Measurements from ENCODE around the gene ASB4. TPM values are rescaled to one million over a fixed set of nuclear protein-coding genes. Genes with fewer than 3 reads are reported as not detected.

Gene ASB4
- total RNA-seq, 2 experiments from 2014 or later: not detected

- intact Hi-C loops (cut with micrococcal nuclease): loop anchor here (10.0 kb wide), 1 partner anchor 1024 kb away; no protein-coding TSS in a partner anchor
- Mint-ChIP-seq H3K36me3 (ENCODE audit: low read depth) (no peaks in the 10 kb centered on the region), H3K4me3 (no peak overlapping the region), H3K4me1 (ENCODE audit: low read depth) (no peaks in the 10 kb centered on the region), H3K9me3 (no peaks in the 10 kb centered on the region), H3K27ac (no peak overlapping the region), H3K27me3 (peaks cover 6% of the 10 kb centered on the region)
- no peak for TF ChIP-seq CTCF (IDR thresholded peaks at IDR 0.05)
- ChIA-PET POLR2A (interaction anchor here (0.7 kb wide), 1 partner anchor 141 kb away, joined by 3 read pairs; no protein-coding TSS in a partner anchor), CTCF (interaction anchor here (1.2 to 4.9 kb wide), 6 partner anchors 11 to 1029 kb away, joined by 3 to 36 read pairs (median 14); partner anchors contain the start of gene PON3)
- ATAC-seq (no peak), DNase-seq (peak; percentile 14)
These were observed 7.3 kb upstream of the ASB4 start for GRCh38 chr7:95478272-95479037.

- no peaks in the 10 kb centered on the region for H3K4me1 Mint-ChIP-seq (ENCODE audit: low read depth)
- H3K9me3 Mint-ChIP-seq: no peaks in the 10 kb centered on the region
- ChIA-PET CTCF (interaction anchor here (0.6 to 2.6 kb wide), 7 partner anchors 10 to 209 kb away, joined by 3 to 13 read pairs (median 3); partner anchors contain the start of gene PON3), POLR2A (no interaction called here)
- no peaks in the 10 kb centered on the region for H3K36me3 Mint-ChIP-seq (ENCODE audit: low read depth)
- DNase-seq (no peak), ATAC-seq (no peak)
- H3K27ac Mint-ChIP-seq: no peak overlapping the region
- peaks cover 6% of the 10 kb centered on the region for H3K27me3 Mint-ChIP-seq
- TF ChIP-seq CTCF (IDR thresholded peaks at IDR 0.05): no peak
- intact Hi-C loops (cut with micrococcal nuclease): loop anchor here (10.0 kb wide), 1 partner anchor 1025 kb away; no protein-coding TSS in a partner anchor
- no peak overlapping the region for H3K4me3 Mint-ChIP-seq
These were observed 5.6 kb upstream of the ASB4 start for GRCh38 chr7:95479992-95480624.

GRCh38 chr7:95481271-95482165 is 4.2 kb upstream of the ASB4 start:
- Mint-ChIP-seq H3K27me3 (peaks cover 8% of the 10 kb centered on the region), H3K9me3 (no peaks in the 10 kb centered on the region), H3K27ac (no peak overlapping the region), H3K4me1 (ENCODE audit: low read depth) (no peaks in the 10 kb centered on the region), H3K4me3 (no peak overlapping the region), H3K36me3 (ENCODE audit: low read depth) (no peaks in the 10 kb centered on the region)
- intact Hi-C loops (cut with micrococcal nuclease): no loop called here
- TF ChIP-seq CTCF (IDR thresholded peaks at IDR 0.05): no peak
- ChIA-PET CTCF (interaction anchor here (1.1 to 2.2 kb wide), 4 partner anchors 9 to 1032 kb away, joined by 3 to 9 read pairs (median 4); no protein-coding TSS in a partner anchor), POLR2A (no interaction called here)
- no peak for DNase-seq
- ATAC-seq: no peak

- ATAC-seq (no peak), DNase-seq (no peak)
- H3K4me1 Mint-ChIP-seq (ENCODE audit: low read depth): no peaks in the 10 kb centered on the region
- ChIA-PET POLR2A (no interaction called here), CTCF (interaction anchor here (1.4 to 2.2 kb wide), 3 partner anchors 10 to 1033 kb away, joined by 3 to 9 read pairs (median 5); no protein-coding TSS in a partner anchor)
- no peak overlapping the region for H3K4me3 Mint-ChIP-seq
- TF ChIP-seq CTCF (IDR thresholded peaks at IDR 0.05): no peak
- intact Hi-C loops (cut with micrococcal nuclease): no loop called here
- H3K9me3 Mint-ChIP-seq: no peaks in the 10 kb centered on the region
- H3K36me3 Mint-ChIP-seq (ENCODE audit: low read depth): no peaks in the 10 kb centered on the region
- H3K27ac Mint-ChIP-seq: no peak overlapping the region
- H3K27me3 Mint-ChIP-seq: peaks cover 8% of the 10 kb centered on the region
These were observed 3.3 kb upstream of the ASB4 start for GRCh38 chr7:95482424-95482823.

All from activated CD8-positive, alpha-beta T cell treated with anti-CD3 and anti-CD28 coated beads for 36 hours (primary cell).